IPS DF 19.7 (cell line): ENCODE data around the gene STAT4.

Experiments
- DNase-seq: peaks from one replicate; pipeline ENCODE4 v3.0.0-alpha.2; 2013; ENCODE audit warnings: low read depth, low spot score

STAT4 gene

DNA sequence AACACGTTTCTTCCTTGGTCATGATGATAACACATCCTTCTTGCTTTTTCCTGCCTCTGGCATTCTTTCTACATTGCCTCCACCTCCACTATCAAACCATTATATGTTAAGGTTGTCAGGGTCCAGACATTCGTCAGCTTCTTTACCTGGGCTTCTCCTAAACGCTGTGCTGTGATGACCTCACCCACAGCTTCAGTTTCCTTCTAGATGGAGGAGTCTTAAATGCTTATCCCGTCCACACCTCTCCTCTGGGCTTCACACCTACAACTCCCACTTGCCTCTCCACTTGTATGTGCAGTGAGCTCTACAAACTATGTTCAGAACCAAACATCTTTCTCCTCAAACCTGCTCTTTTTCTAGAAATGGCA, 136.2 kb downstream of the STAT4 start:
- DNase-seq = no peak

- DNase-seq = peak; percentile 54
These were observed 136.7 kb downstream of the STAT4 start, which contains the start of gene STAT1 for GRCh38 chr2:191013932-191014652. Gene STAT1 (minus strand): TSS chr2:191014171. CDS start chr2:191010003, 4,168 bp downstream.

GRCh38 chr2:191013682-191013931, 137.2 kb downstream of the STAT4 start:
- DNase-seq = no peak

DNA sequence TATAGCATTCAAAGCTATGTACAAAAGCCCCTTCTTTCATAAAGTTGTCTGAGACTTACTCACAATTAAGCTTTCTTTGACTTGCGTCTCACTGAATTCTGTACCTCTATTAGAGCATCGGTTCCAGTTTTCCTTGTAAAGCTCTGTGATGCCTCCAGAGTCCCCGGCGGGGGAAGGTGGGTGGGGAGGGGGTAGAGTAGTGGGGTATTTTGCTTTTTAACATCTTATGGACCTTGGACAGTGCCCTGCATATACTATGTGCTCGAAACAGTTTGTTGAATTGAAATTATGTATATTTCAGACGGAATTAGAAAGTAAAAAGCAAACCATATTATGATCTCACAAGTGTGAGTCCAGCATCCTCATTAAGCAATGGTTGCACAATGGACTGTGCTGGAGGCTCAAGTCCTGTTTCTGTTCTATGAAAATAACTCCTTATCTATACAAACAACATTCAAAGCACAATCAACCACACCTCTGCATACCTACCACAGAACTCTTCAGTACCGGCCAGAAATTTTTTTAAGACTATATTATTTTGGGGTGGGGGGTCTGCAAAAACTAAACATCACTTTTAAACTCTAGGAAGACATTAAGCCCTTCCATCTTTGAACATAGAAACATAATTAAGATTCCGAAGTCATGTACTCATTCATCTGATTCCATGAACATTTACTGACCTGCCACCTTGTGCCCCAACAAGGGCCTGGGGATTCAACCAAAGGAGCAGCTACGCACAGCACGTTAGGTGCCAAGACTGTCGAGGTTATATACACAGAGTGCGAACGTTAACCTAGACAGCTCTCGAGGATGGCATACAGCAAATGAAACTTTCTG, 137.7 kb downstream of the STAT4 start:
- DNase-seq = no peak

GRCh38 chr2:191012346-191012745, 138.4 kb downstream of the STAT4 start:
- DNase-seq = no peak

DNA sequence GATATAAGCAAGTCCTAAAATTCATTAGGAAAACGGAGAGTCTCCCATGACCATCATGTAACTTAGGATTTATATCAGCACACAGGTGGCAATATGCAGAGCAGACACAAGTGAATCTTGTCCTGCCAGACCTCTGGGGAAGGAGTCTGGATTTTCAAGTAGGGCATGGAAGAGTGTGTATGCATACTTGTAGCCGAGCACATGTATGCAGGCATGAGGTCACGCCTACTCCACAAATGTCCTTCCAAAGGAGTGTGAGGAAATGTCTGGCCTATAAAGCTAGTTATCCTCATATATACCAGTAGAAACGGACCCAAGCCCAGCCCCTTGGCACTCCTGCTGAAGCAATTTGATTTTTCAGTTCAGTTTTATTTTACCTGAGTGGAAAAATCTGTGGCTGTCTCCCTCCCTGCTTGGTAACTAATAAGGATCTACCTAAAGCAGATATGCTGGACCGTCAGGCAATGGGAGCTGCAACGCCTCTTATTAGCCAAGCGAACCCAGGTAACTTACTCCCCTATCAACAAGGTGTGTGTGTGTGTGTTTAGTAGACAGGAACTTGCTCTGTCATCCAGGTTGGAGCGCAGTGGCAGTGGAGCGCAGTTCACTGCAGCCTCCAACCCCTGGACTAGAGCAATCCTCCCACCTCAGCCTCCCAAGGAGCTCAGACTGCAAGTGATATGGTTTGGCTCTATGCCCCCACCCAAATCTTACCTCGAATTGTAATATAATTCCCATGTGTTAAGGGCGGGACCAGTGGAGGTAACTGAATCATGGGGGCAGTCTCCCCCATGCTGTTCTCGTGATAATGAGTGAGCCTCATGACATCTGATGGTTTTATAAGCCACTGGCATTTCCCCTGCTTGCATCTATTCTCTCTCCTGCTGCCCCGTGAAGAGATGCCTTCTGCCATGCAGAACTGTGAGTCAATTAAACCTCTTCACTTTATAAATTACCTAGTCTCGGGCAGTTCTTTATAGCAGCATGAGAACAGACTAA, 139.6 kb downstream of the STAT4 start:
- no peak for DNase-seq

DNA sequence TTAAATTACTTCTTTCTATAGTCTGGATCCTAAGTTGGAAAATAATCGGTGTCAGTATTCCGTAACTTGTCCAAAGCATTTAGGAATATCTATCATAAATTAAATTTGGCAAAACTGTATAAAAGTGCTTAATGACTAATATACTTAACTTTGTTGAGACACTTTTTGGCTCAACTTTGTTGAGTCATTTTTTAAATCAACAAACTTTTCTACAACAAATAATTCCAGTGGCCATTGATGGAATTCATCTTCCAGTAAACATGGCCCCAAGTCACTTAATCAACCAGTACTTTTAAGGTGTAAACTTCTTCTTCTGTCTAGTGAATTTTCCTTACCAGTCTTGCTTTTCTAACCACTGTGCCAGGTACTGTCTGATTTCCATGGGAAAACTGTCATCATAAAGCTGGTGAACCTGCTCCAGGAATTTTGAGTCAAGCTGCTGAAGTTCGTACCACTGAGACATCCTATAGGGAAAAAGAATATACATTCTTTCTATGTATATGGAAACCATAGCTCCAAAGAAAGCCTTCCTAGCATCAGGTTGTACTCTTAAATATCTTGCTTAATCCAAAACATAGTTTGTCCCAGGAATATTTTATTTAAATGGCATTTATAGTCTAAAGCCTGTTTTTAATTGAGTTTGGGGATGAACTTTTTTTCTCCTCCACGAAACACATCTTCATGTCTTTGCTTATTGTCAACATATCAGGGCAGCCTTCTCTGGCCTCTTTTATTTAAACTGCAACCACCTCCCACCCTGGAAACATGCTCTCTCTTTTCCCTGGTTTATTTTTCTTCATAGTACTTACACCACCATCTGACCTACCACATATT, 141.0 kb downstream of the STAT4 start:
- DNase-seq = no peak

- no peak for DNase-seq
These were observed 142.5 kb downstream of the STAT4 start for GRCh38 chr2:191008286-191008685.

DNA sequence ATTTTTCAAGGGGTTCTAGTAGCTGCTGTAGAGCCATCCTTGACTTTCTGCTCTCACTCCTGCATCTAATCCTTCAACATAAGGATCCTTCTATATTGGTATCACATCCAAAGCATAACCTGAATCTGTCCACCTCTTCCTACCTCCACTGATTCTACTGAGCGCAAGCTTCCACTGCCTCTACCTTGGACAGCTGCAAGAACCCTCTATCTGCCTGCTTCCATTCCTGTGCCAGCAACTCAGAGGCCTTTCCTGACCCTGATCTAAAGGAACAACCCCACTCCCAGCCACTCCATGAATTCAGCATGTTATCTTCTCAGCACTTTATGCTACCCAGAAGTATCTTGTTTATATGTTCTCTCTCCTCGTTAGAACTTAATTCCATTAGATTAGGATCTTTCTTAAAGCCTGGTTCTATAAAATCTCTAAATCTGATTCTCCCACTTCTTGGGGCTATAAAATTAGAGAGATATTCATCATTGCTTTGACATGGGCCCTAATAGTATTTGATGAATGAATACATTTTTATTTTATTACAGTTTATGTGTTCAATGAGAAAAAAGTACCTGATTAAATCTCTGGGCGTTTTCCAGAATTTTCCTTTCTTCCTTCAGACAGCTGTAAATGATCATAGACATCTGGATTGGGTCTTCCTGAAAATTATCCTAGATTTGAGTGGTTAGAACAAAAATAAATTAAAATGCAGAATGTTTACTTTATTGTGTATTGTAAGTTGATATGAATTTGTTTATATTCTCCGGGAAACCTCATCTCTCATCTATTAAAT, 143.6 kb downstream of the STAT4 start:
- DNase-seq = no peak

- no peak for DNase-seq
These were observed 144.5 kb downstream of the STAT4 start for GRCh38 chr2:191006297-191006696.

DNA sequence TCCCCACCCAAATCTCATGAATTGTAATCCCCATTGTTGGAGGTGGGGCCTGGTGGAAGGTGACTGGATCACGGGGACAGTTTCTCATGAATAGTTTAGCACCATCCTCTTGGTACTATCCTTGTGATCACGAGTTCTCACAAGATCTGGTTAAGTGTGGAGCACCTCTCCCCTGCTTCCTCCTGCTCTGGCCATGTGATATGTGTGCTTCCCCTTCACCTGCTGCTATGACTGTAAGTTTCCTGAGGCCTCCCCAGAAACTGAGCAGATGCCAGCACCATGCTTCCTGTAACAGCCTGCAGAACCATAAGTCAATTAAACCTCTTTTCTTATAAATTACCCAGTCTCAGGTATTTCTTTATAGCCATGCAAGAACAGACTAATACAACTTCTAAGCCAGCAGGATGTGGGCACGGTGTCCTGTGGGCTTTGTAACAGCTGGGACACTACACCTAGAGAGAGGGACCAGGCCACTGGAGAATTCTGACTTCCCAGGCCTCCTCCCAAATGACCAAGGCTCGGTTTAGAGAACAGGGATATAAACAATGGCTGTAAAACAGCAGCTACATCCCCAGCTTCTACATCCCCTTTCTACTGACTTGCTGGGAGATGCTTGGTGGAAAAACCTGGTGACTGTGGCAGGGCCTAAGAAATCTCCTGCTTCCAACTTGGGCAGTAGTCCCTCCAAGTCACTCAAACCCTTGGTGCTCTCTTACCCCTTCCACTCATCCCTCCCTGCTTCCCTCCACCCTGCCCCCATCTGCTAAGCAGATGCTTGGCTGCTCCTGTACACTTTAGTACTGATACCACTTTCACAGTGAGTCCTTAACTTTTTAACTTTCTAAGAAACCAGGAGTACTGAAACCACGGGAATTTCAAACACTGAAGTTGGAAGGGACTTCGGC, 147.1 kb downstream of the STAT4 start:
- DNase-seq = no peak

- no peak for DNase-seq
These were observed 149.2 kb downstream of the STAT4 start for GRCh38 chr2:191001624-191002023.

GRCh38 chr2:191001032-191001431, 149.8 kb downstream of the STAT4 start:
- DNase-seq = no peak

GRCh38 chr2:190999949-191000665, 150.7 kb downstream of the STAT4 start:
- no peak for DNase-seq

DNA sequence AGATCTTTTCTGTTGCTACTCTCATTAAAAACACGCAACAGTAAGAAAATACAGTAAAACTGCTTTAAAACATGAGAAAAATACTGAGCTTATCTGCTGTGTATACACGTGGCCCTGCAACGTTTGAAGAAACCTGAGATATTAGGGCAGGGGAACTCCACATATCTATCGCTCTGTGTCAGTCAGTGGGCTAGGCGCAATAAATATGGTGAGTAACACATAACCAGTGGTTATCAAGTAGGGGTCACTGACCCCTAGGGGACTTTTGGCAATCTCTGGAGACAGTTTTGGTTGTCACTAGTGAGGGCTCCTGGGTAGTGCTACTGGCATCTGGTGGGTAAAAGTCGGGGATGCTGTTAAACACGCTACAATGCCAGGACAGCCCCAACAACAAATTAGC, 151.7 kb downstream of the STAT4 start:
- no peak for DNase-seq

GRCh38 chr2:190997526-190998113, 153.2 kb downstream of the STAT4 start:
- DNase-seq = no peak

- no peak for DNase-seq
These were observed 153.8 kb downstream of the STAT4 start for GRCh38 chr2:190996947-190997346.

DNA sequence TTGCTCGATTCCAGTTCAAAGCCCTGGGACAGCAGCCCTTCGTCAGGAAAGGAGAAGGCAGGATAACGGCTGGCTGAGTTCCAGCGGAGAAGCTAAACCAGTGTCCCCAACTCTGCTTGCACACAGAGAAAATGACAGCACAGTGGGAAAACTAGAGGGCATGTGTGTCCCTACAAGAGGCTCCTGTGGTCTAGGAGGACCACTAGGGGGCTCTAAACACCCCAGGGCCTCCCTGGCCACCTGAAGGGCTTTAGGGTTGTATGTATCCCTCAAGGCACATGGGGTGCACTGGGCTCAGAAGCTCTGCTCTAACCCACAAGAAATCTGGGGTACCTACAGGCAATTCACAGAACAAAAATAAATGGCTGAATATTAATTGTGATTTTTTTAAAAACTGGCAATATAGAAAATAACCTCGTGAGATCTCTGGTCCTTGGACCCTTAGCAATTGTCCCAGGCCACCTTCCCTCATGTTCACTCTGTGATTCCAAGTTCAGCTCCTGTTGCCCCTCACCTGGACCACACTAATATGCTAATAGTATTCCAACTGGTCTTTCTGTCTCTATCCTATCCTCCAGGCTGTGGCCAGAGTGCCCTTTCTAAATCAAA, 154.4 kb downstream of the STAT4 start:
- DNase-seq = no peak
